ENCODE data around the gene TPX2.

Gene TPX2

GRCh38 chr20:31760519-31761240, 21.6 kb downstream of the TPX2 start:
- Mint-ChIP-seq H3K4me3 (no peak overlapping the region), H3K9me3 (no peaks in the 10 kb centered on the region), H3K27me3 (ENCODE audit: low read depth) (no peaks in the 10 kb centered on the region), H3K36me3 (ENCODE audit: low read depth) (peaks cover 68% of the 10 kb centered on the region), H3K4me1 (peaks cover 29% of the 10 kb centered on the region), H3K27ac (no peak overlapping the region)
- no peak for TF ChIP-seq CTCF (IDR thresholded peaks at IDR 0.05; ENCODE audit: unreplicated experiment in 3 of 3)

- Mint-ChIP-seq H3K4me1 (peaks cover 4% of the 10 kb centered on the region), H3K27me3 (ENCODE audit: low read depth) (no peaks in the 10 kb centered on the region), H3K36me3 (ENCODE audit: low read depth) (peaks cover 78% of the 10 kb centered on the region), H3K9me3 (no peaks in the 10 kb centered on the region), H3K4me3 (no peak overlapping the region), H3K27ac (no peak overlapping the region)
- no peak for TF ChIP-seq CTCF (IDR thresholded peaks at IDR 0.05; ENCODE audit: unreplicated experiment in 3 of 3)
Observed at GRCh38 chr20:31764641-31765305, 25.7 kb downstream of the TPX2 start.

- no peak overlapping the region for H3K27ac Mint-ChIP-seq
- H3K27me3 Mint-ChIP-seq (ENCODE audit: low read depth): no peaks in the 10 kb centered on the region
- H3K4me3 Mint-ChIP-seq: no peak overlapping the region
- no peaks in the 10 kb centered on the region for H3K9me3 Mint-ChIP-seq
- no peak for TF ChIP-seq CTCF (IDR thresholded peaks at IDR 0.05; ENCODE audit: unreplicated experiment in 3 of 3)
- peaks cover 66% of the 10 kb centered on the region for H3K36me3 Mint-ChIP-seq (ENCODE audit: low read depth)
- no peaks in the 10 kb centered on the region for H3K4me1 Mint-ChIP-seq
Observed at GRCh38 chr20:31767805-31768204, 28.7 kb downstream of the TPX2 start.

- Mint-ChIP-seq H3K4me1 (no peaks in the 10 kb centered on the region), H3K36me3 (ENCODE audit: low read depth) (peaks cover 65% of the 10 kb centered on the region), H3K9me3 (no peaks in the 10 kb centered on the region), H3K27ac (no peak overlapping the region), H3K27me3 (ENCODE audit: low read depth) (no peaks in the 10 kb centered on the region), H3K4me3 (no peak overlapping the region)
- no peak for TF ChIP-seq CTCF (IDR thresholded peaks at IDR 0.05; ENCODE audit: unreplicated experiment in 3 of 3)
Observed at GRCh38 chr20:31769681-31770080, 30.6 kb downstream of the TPX2 start.

- no peak for TF ChIP-seq CTCF (IDR thresholded peaks at IDR 0.05; ENCODE audit: unreplicated experiment in 3 of 3)
- Mint-ChIP-seq H3K4me1 (no peaks in the 10 kb centered on the region), H3K9me3 (no peaks in the 10 kb centered on the region), H3K27ac (no peak overlapping the region), H3K4me3 (no peak overlapping the region), H3K36me3 (ENCODE audit: low read depth) (peaks cover 62% of the 10 kb centered on the region), H3K27me3 (ENCODE audit: low read depth) (no peaks in the 10 kb centered on the region)
Observed at GRCh38 chr20:31770243-31770642, 31.2 kb downstream of the TPX2 start.

GRCh38 chr20:31774408-31774807, 35.3 kb downstream of the TPX2 start:
- H3K9me3 Mint-ChIP-seq: no peaks in the 10 kb centered on the region
- peaks cover 62% of the 10 kb centered on the region for H3K36me3 Mint-ChIP-seq (ENCODE audit: low read depth)
- H3K4me3 Mint-ChIP-seq: no peak overlapping the region
- TF ChIP-seq CTCF (IDR thresholded peaks at IDR 0.05; ENCODE audit: unreplicated experiment in 3 of 3): no peak
- no peaks in the 10 kb centered on the region for H3K27me3 Mint-ChIP-seq (ENCODE audit: low read depth)
- H3K27ac Mint-ChIP-seq: no peak overlapping the region
- no peaks in the 10 kb centered on the region for H3K4me1 Mint-ChIP-seq
